Stomach smooth muscle (tissue), 2 donors: Measurements from ENCODE around the gene PSMB7.

ENCODE experiments used
- H3K27ac ChIP-seq: one replicate; pipeline ENCODE4 v1.7.0; 2013; ENCODE audit warnings: mild to moderate bottlenecking, low read length, inconsistent platforms
- H3K27me3 ChIP-seq, 2 donors: one replicate each; pipeline ENCODE4 v1.7.0; 2013; ENCODE audit warnings: low read length in 2 of 2; ENCODE audit not compliant: insufficient read depth in 2 of 2, control insufficient read depth in 1 of 2
- H3K36me3 ChIP-seq, 2 donors: one replicate each; pipeline ENCODE4 v1.7.0; 2013; ENCODE audit warnings: low read length in 2 of 2; ENCODE audit not compliant: control insufficient read depth in 2 of 2, insufficient read depth in 2 of 2
- H3K4me1 ChIP-seq: one replicate; pipeline ENCODE4 v1.7.0; 2013; ENCODE audit warnings: low read length; ENCODE audit not compliant: control insufficient read depth, insufficient read depth
- H3K4me3 ChIP-seq, 2 donors: one replicate each; pipeline ENCODE4 v1.7.0; 2013; ENCODE audit warnings: low read length in 2 of 2
- H3K9ac ChIP-seq, 2 donors: one replicate each; pipeline ENCODE4 v1.7.0; 2013; ENCODE audit warnings: low read length in 2 of 2, mild to moderate bottlenecking in 1 of 2
- H3K9me3 ChIP-seq, 2 donors: one replicate each; pipeline ENCODE4 v1.7.0; 2013; ENCODE audit warnings: low read length in 2 of 2; ENCODE audit not compliant: control insufficient read depth in 2 of 2
- donor health status: healthy.
- donor health status: Pancreatic carcinoma.

PSMB7 gene

GRCh38 chr9:124307379-124308030, 107.7 kb downstream of the PSMB7 start:
- H3K36me3 ChIP-seq = peaks cover 0 to 10% of the 10 kb centered on the region in 2 donors
- H3K27ac ChIP-seq = no peak overlapping the region
- no peaks in the 10 kb centered on the region for H3K27me3 ChIP-seq
- no peak overlapping the region for H3K4me3 ChIP-seq
- H3K4me1 ChIP-seq = peaks cover 3% of the 10 kb centered on the region
- no peaks in the 10 kb centered on the region for H3K9me3 ChIP-seq
- H3K9ac ChIP-seq = no peak overlapping the region

- H3K9ac ChIP-seq = no peak overlapping the region
These were observed 109.0 kb downstream of the PSMB7 start for GRCh38 chr9:124306098-124306735.

GRCh38 chr9:124304285-124304684, 111.0 kb downstream of the PSMB7 start:
- H3K27ac ChIP-seq = no peak overlapping the region
- peaks cover 8% of the 10 kb centered on the region for H3K4me1 ChIP-seq
- no peak overlapping the region for H3K9ac ChIP-seq
- no peaks in the 10 kb centered on the region for H3K27me3 ChIP-seq
- H3K36me3 ChIP-seq = peaks cover 0 to 16% of the 10 kb centered on the region in 2 donors
- no peaks in the 10 kb centered on the region for H3K9me3 ChIP-seq
- no peak overlapping the region for H3K4me3 ChIP-seq

More at GRCh38 chr9:124306098-124306735, 109.0 kb downstream of the PSMB7 start:
- no peak overlapping the region for H3K27ac ChIP-seq
- H3K27me3 ChIP-seq = no peaks in the 10 kb centered on the region
- H3K4me1 ChIP-seq = peaks cover 6% of the 10 kb centered on the region
- no peaks in the 10 kb centered on the region for H3K9me3 ChIP-seq
- H3K4me3 ChIP-seq = no peak overlapping the region
- peaks cover 0 to 16% of the 10 kb centered on the region in 2 donors for H3K36me3 ChIP-seq

GRCh38 chr9:124303762-124304161, 111.5 kb downstream of the PSMB7 start:
- Histone ChIP-seq H3K27me3 (no peaks in the 10 kb centered on the region), H3K9me3 (no peaks in the 10 kb centered on the region), H3K4me3 (no peak overlapping the region), H3K36me3 (peaks cover 0 to 16% of the 10 kb centered on the region in 2 donors), H3K9ac (no peak overlapping the region), H3K4me1 (peaks cover 8% of the 10 kb centered on the region), H3K27ac (no peak overlapping the region)
